Mesothelial cell of epicardium (in vitro differentiated cells): ENCODE measurements around the gene NPFFR1. TPM values are rescaled to one million over a fixed set of nuclear protein-coding genes. Genes with fewer than 3 reads are reported as not detected.

Experiments
- DNase-seq, 2 experiments: peaks; one replicate each; pipeline ENCODE4 v3.0.0; 2021; ENCODE audit warnings: low spot score in 2 of 2; ENCODE audit not compliant: unreplicated experiment in 2 of 2
- H3K27ac Mint-ChIP-seq: 2 replicates; pipeline ENCODE4 v1.8.0; 2021; ENCODE audit warnings: mixed read lengths
- H3K27me3 Mint-ChIP-seq: 2 replicates; pipeline ENCODE4 v1.8.0; 2021; ENCODE audit warnings: low read depth, mixed read lengths
- H3K36me3 Mint-ChIP-seq: 2 replicates; pipeline ENCODE4 v1.8.0; 2021; ENCODE audit warnings: mixed read lengths
- H3K4me1 Mint-ChIP-seq: 2 replicates; pipeline ENCODE4 v1.8.0; 2021; ENCODE audit warnings: mixed read lengths
- H3K4me3 Mint-ChIP-seq: 2 replicates; pipeline ENCODE4 v1.8.0; 2021; ENCODE audit warnings: mild to moderate bottlenecking, moderate library complexity, mixed read lengths
- H3K9me3 Mint-ChIP-seq: 2 replicates; pipeline ENCODE4 v1.8.0; 2021; ENCODE audit warnings: mixed read lengths
- CTCF ChIP-seq: fragments of 200-600 bp; sonication (generic); IDR thresholded peaks from one replicate; pipeline ENCODE4 v1.5.0; 2021; ENCODE audit warnings: antibody characterized with exemption; ENCODE audit not compliant: unreplicated experiment
- total RNA-seq: library from RNA; stranded (reverse); gene quantifications from 3 replicates; pipeline ENCODE4 v1.2.1, GENCODE V29; 2021

The NPFFR1 gene
- total RNA-seq, 1 donor from 2014 or later = 0.13 TPM

DNA sequence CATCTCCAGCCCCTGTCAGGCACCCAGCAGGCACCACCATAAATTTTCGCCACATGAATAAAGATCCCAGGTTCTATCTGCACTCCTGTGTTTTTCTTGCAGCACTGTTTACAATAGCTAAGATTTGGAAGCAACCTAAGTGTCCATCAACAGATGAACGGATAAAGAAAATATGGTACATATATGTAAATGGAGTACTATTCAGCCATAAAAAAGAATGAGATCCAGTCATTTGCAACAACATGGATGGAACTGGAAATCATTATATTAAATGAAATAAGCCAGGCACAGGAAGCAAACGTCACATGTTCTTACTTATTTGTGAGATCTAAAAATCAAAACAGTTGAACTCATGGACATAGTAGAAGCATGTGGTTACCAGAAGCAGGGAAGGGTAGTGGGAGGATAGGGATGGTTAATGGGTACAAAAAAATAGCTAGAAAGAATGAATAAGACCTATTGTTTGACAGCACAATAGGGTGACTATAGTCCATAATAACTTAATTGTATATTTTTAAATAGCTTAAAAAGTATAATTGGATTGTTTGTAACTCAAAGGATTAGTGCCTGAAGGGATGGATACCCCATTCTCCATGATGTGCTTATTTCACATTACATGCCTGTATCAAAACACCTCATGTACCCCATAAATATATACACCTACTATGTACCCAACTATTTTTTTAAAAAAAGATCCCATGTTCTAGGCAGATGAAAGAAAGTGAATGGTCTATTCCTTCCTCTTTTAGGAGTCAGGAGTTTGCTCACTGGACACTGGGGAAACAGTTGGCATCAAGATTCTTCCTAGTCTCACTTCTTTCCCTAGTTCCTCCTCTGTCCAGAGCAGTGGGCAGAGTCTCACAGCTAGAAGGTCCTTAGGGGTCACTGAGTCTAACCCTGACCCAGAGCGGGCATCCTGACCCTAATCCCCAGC lies 1.0 kb upstream of the NPFFR1 start:
- no peak for TF ChIP-seq CTCF
- Mint-ChIP-seq H3K36me3 (no peaks in the 10 kb centered on the region), H3K27me3 (peaks cover 71% of the 10 kb centered on the region), H3K4me1 (peaks cover 15% of the 10 kb centered on the region), H3K9me3 (peaks cover 5% of the 10 kb centered on the region), H3K27ac (no peak overlapping the region), H3K4me3 (no peak overlapping the region)
- no peak for DNase-seq

DNA sequence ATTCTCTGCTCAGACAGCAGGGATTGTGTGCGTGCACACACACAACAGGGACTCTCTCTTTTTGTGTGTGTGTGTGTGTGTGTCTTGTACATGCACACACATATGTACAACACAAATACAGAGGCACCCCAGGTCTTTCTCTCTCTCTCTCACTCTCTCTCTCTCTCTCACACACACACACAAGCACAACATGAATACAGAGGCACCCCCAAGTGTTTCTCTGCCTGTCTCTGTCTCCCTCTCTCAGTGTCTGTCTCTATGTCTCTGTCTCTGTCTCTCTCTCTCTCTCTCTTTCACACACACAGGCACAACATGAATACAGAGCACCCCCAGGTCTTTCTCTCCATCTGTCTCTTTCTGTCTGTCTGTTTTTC lies 746 bp downstream of the NPFFR1 start:
- Mint-ChIP-seq H3K27me3 (peaks cover 80% of the 10 kb centered on the region), H3K9me3 (peaks cover 5% of the 10 kb centered on the region), H3K4me1 (peaks cover 12% of the 10 kb centered on the region), H3K4me3 (peak overlapping the region; percentile 23), H3K27ac (no peak overlapping the region), H3K36me3 (no peaks in the 10 kb centered on the region)
- no peak for TF ChIP-seq CTCF
- DNase-seq = no peak

DNA sequence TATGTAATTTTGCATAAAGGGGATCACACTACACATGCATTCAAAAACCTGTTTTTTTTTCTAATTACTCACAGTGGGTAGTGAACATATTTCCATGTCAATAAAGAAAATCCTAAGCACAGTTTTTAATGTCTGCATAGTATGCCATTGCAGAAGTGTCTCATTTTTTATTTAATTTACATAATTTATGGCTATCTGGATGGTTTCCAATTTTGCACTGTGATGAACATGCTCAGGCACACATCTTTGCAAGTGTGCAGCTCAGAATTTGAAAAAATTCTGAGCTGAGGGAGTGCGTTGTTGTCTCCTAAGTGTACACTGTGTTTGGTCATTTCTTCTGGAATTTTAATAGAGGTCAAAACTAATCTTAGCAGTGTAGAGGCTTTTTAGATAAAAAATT lies 2.2 kb downstream of the NPFFR1 start:
- peaks cover 5% of the 10 kb centered on the region for H3K9me3 Mint-ChIP-seq
- H3K27me3 Mint-ChIP-seq = peaks cover 79% of the 10 kb centered on the region
- peaks cover 12% of the 10 kb centered on the region for H3K4me1 Mint-ChIP-seq
- no peaks in the 10 kb centered on the region for H3K36me3 Mint-ChIP-seq
- DNase-seq = no peak
- H3K4me3 Mint-ChIP-seq = no peak overlapping the region
- no peak overlapping the region for H3K27ac Mint-ChIP-seq
- TF ChIP-seq CTCF = no peak

DNA sequence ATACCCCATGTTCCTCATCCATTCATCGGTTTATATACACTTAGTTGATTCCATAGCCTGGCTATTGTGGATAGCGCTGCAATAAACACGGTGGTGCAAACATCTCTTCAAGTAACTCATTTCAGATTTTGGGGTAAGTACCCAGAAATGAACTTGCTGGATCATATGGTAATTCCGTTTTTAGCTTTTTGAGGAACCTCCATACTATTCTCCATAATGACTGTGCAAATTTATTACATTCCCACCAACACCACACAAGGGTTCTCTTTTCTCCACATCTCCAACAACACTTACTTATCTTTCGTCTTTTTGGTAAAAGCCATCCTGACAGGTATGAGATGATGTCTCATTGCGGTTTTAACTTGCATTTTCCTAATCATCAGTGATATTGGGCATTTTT lies 3.7 kb downstream of the NPFFR1 start:
- Mint-ChIP-seq H3K4me1 (peaks cover 12% of the 10 kb centered on the region), H3K27ac (no peak overlapping the region), H3K9me3 (peaks cover 10% of the 10 kb centered on the region), H3K4me3 (no peak overlapping the region), H3K27me3 (peaks cover 68% of the 10 kb centered on the region), H3K36me3 (no peaks in the 10 kb centered on the region)
- no peak for DNase-seq
- TF ChIP-seq CTCF = no peak

GRCh38 chr10:70277396-70278030 lies 6.3 kb downstream of the NPFFR1 start:
- H3K27ac Mint-ChIP-seq = no peak overlapping the region
- H3K36me3 Mint-ChIP-seq = no peaks in the 10 kb centered on the region
- H3K4me1 Mint-ChIP-seq = peaks cover 8% of the 10 kb centered on the region
- peaks cover 48% of the 10 kb centered on the region for H3K27me3 Mint-ChIP-seq
- H3K9me3 Mint-ChIP-seq = peaks cover 5% of the 10 kb centered on the region
- no peak overlapping the region for H3K4me3 Mint-ChIP-seq
- DNase-seq = no peak
- TF ChIP-seq CTCF = no peak
